HG03439 (cell line): ENCODE results near the gene SERPINE2.
A peak's percentile ranks its signal among the peaks of the same experiment; 100 is the strongest.

ENCODE experiments used
- ATAC-seq: cut with Tn5 transposase; IDR thresholded peaks from one replicate; pipeline ENCODE4 v1.9.1; 2021; ENCODE audit warnings: mild to moderate bottlenecking, moderate library complexity; ENCODE audit not compliant: unreplicated experiment

Gene SERPINE2

GRCh38 chr2:224046752-224047151 is 7.7 kb upstream of the SERPINE2 start:
- no peak for ATAC-seq

- no peak for ATAC-seq
Measured at GRCh38 chr2:224042191-224042696, 3.2 kb upstream of the SERPINE2 start.

- no peak for ATAC-seq
Measured at GRCh38 chr2:224041554-224041953, 2.5 kb upstream of the SERPINE2 start.

- no peak for ATAC-seq
Measured at GRCh38 chr2:224040753-224041152, 1.7 kb upstream of the SERPINE2 start.

- peak; percentile 20 for ATAC-seq
Measured at GRCh38 chr2:224039770-224040440, 819 bp upstream of the SERPINE2 start.

GRCh38 chr2:224038830-224039079 is 331 bp downstream of the SERPINE2 start:
- no peak for ATAC-seq

- ATAC-seq = peak; percentile 46
Measured at GRCh38 chr2:224038049-224038829, 847 bp downstream of the SERPINE2 start.

- ATAC-seq = no peak
Measured at GRCh38 chr2:224036731-224037361, 2.2 kb downstream of the SERPINE2 start.

- ATAC-seq = no peak
Measured at GRCh38 chr2:224034017-224034416, 5.1 kb downstream of the SERPINE2 start.

GRCh38 chr2:224033601-224034000 is 5.5 kb downstream of the SERPINE2 start:
- no peak for ATAC-seq

- no peak for ATAC-seq
Measured at GRCh38 chr2:224032283-224032682, 6.8 kb downstream of the SERPINE2 start.

GRCh38 chr2:224031358-224031970 is 7.6 kb downstream of the SERPINE2 start:
- ATAC-seq = no peak

- no peak for ATAC-seq
Measured at GRCh38 chr2:224030786-224031185, 8.3 kb downstream of the SERPINE2 start.

GRCh38 chr2:224029876-224030275 is 9.2 kb downstream of the SERPINE2 start:
- ATAC-seq = no peak

GRCh38 chr2:224027931-224028330 is 11.2 kb downstream of the SERPINE2 start:
- ATAC-seq = no peak

- no peak for ATAC-seq
Measured at GRCh38 chr2:224027070-224027469, 12.0 kb downstream of the SERPINE2 start.

- ATAC-seq = peak; percentile 74
Measured at GRCh38 chr2:224025874-224026273, 13.2 kb downstream of the SERPINE2 start.

- no peak for ATAC-seq
Measured at GRCh38 chr2:224024270-224024669, 14.8 kb downstream of the SERPINE2 start.

GRCh38 chr2:224023188-224023587 is 15.9 kb downstream of the SERPINE2 start:
- ATAC-seq = no peak

GRCh38 chr2:224022486-224022885 is 16.6 kb downstream of the SERPINE2 start:
- ATAC-seq = no peak

- no peak for ATAC-seq
Measured at GRCh38 chr2:224020523-224020922, 18.6 kb downstream of the SERPINE2 start.

GRCh38 chr2:224017957-224018356 is 21.1 kb downstream of the SERPINE2 start:
- no peak for ATAC-seq
